Astrocyte of the spinal cord (primary cell): ENCODE data around the gene PSMD11.

Experiments
- DNase-seq: peaks from one replicate; pipeline ENCODE4 v3.0.0; 2011; ENCODE audit warnings: low read depth, low spot score
- H3K4me3 ChIP-seq: 2 replicates; pipeline ENCODE4 v1.5.1; 2011; ENCODE audit warnings: low read depth, mild to moderate bottlenecking, low read length, moderate library complexity
- in situ Hi-C: cut with HindIII; loops from 2 replicates; pipeline ENCODE4 v1.10.0; 2017; ENCODE audit warnings: low sequenced_read_pairs
- TF ChIP-seq, protein P1 (sequence below): IDR thresholded peaks from 2 replicates; pipeline ENCODE4 v1.5.1; 2012; ENCODE audit warnings: low read depth, mild to moderate bottlenecking, low read length, inconsistent platforms

The PSMD11 gene

GRCh38 chr17:32461853-32462617 is 17.7 kb downstream of the PSMD11 start:
- peak; percentile 55 for DNase-seq
- in situ Hi-C loops: no loop called here
- TF ChIP-seq, protein P1, sequence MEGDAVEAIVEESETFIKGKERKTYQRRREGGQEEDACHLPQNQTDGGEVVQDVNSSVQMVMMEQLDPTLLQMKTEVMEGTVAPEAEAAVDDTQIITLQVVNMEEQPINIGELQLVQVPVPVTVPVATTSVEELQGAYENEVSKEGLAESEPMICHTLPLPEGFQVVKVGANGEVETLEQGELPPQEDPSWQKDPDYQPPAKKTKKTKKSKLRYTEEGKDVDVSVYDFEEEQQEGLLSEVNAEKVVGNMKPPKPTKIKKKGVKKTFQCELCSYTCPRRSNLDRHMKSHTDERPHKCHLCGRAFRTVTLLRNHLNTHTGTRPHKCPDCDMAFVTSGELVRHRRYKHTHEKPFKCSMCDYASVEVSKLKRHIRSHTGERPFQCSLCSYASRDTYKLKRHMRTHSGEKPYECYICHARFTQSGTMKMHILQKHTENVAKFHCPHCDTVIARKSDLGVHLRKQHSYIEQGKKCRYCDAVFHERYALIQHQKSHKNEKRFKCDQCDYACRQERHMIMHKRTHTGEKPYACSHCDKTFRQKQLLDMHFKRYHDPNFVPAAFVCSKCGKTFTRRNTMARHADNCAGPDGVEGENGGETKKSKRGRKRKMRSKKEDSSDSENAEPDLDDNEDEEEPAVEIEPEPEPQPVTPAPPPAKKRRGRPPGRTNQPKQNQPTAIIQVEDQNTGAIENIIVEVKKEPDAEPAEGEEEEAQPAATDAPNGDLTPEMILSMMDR: peak; percentile 69
- no peak overlapping the region for H3K4me3 ChIP-seq

DNA sequence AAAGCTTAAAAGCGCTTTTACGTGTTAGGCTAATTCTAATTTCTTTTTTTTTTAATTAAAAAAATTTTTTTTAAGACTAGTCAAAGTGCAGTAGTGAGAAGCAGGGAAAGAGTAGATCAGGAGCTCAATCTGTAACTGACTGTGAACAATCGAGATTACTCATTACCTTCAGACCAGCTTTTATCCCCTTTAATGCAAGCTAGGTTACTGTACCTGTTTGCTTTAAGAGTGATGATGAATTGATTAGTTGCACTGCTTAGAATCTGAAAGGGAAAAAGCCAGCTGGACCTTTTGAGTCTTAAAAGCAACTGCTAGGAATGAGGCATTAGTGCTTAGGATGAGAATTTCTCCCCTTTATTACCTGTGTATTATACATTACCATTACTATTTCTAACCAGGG is 19.0 kb downstream of the PSMD11 start:
- in situ Hi-C loops: no loop called here
- TF ChIP-seq, protein P1: no peak
- no peak for DNase-seq
- no peak overlapping the region for H3K4me3 ChIP-seq

- in situ Hi-C loops: no loop called here
- no peak for DNase-seq
- no peak overlapping the region for H3K4me3 ChIP-seq
- TF ChIP-seq, protein P1: no peak
These were observed 20.1 kb downstream of the PSMD11 start for GRCh38 chr17:32464374-32464773.

DNA sequence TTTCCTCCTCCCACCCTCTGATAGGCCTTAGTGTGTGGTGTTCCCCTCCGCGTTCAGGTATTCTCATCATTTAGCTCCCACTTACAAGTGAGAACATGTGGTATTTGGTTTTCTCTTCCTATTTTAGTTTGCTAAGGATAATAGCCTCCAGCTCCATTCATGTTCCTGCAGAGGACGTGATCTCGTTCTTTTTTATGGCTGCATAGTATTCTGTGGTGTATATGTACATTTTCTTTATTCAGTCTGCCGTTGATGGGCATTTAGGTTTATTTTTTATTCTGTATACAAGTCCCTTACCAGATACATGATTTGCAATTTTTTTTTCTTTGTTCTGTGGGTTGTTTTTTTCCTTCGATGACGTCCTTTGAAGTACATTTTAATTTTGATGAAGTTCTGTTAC is 23.6 kb downstream of the PSMD11 start:
- DNase-seq: no peak
- in situ Hi-C loops: no loop called here
- TF ChIP-seq, protein P1: no peak

GRCh38 chr17:32470405-32471167 is 26.3 kb downstream of the PSMD11 start:
- in situ Hi-C loops: no loop called here
- no peak for DNase-seq
- H3K4me3 ChIP-seq: no peak overlapping the region
- TF ChIP-seq, protein P1: no peak

More for the DNA sequence above, 23.6 kb downstream of the PSMD11 start:
- H3K4me3 ChIP-seq: no peak overlapping the region

DNA sequence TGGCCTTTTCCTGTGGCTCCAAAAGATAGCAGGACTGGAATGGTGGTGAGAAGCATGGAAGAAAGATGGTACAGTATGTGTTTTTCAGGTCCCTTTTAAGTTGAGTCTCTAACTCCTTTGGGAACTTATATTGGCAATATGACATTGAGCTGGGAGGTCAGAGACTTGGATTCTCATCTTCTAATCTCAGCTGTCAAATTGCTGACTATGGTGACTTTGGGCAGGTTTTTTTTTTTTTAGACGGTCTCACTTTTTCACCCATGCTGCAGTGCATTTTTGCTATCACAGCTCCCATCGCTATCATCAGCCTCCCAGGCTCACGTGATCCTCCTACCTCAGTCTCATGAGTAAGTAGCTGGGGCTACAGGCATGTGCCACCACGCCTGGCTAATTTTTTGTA is 27.3 kb downstream of the PSMD11 start:
- H3K4me3 ChIP-seq: no peak overlapping the region
- TF ChIP-seq, protein P1: no peak
- no peak for DNase-seq
- in situ Hi-C loops: no loop called here
